ENCODE measurements around the gene KCNN3. TPM values are rescaled to one million over a fixed set of nuclear protein-coding genes. Genes with fewer than 3 reads are reported as not detected.

Gene KCNN3
- total RNA-seq, 1 experiment from 2014 or later, result not detected

DNA sequence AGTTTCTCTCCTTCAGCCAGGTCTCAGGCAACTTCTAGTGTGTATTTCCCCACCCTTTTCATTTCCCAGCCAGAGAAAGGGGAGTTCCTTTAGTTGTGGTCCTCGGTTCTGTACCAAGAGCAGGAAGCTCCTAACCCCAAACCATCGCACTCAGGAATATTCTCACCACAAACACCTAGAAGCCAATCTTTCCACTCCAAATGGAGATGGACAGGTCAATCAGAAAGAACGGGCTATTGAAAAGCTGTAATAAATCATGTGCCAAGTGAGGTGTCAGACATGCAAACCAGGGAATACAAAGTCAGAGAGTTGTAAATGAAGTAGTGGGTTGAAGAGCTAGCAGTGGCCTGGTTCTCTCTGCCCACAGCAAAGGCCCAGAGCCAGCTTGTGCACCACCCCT, 77.2 kb downstream of the KCNN3 start:
- intact Hi-C loops (cut with micrococcal nuclease; ENCODE audit: unreplicated experiment), result no loop called here
- no TSS peak for BruUV-seq (replicated peaks)
- H3K27me3 Mint-ChIP-seq (ENCODE audit: unreplicated experiment), result peaks cover 98% of the 10 kb centered on the region

DNA sequence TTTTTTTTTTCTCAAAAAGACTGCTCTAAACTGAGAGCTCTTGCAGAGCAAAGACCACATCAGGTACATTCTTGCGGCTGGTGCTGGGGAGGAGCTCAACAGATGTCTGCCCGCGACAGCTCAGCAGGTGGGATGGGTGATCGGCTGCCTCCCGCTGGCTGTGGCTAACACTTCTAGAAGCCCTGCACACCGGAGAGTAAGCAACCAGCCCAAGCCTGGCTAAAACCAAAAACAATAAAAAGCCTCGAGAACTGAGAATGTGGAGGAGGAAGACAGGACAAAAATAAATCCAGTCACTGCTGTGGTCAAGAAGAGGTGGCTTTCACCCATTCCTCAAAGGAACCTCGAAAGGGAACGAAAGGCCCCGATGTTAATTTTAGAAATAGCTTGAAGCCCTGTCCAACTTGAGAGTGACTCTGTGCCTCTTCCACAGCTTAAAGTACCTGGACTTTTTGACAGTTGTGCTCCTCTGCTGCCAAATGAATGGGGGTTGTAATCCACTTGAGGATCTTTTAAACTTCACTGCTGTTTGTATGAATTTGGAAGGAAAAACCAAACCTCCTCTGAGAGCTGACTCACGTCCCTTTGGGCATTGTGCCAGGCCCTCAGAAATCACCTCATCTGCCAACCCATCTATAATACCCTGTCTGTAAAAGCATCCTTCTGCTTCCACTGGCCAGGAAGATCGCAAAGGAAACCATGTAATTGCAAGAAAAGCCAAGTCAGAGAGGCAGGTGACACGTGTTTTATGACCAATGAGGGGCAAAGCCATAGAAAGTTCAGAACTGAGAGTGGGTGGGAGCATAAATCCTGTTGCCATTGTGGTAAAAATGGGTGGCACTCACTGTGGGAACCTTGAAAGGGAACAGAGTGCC, 78.6 kb downstream of the KCNN3 start:
- no peaks in the 10 kb centered on the region for H3K9me3 Mint-ChIP-seq (ENCODE audit: low read depth, unreplicated experiment)
- no peaks in the 10 kb centered on the region for H3K4me1 Mint-ChIP-seq (ENCODE audit: low read depth, unreplicated experiment)
- no TSS peak for BruUV-seq (replicated peaks)
- TF ChIP-seq, protein P1, sequence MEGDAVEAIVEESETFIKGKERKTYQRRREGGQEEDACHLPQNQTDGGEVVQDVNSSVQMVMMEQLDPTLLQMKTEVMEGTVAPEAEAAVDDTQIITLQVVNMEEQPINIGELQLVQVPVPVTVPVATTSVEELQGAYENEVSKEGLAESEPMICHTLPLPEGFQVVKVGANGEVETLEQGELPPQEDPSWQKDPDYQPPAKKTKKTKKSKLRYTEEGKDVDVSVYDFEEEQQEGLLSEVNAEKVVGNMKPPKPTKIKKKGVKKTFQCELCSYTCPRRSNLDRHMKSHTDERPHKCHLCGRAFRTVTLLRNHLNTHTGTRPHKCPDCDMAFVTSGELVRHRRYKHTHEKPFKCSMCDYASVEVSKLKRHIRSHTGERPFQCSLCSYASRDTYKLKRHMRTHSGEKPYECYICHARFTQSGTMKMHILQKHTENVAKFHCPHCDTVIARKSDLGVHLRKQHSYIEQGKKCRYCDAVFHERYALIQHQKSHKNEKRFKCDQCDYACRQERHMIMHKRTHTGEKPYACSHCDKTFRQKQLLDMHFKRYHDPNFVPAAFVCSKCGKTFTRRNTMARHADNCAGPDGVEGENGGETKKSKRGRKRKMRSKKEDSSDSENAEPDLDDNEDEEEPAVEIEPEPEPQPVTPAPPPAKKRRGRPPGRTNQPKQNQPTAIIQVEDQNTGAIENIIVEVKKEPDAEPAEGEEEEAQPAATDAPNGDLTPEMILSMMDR (IDR thresholded peaks at IDR 0.05; ENCODE audit: unreplicated experiment), result no peak
- peaks cover 5% of the 10 kb centered on the region for H3K36me3 Mint-ChIP-seq (ENCODE audit: insufficient read depth, unreplicated experiment)
- no peak overlapping the region for H3K27ac Mint-ChIP-seq (ENCODE audit: unreplicated experiment)
- no peak overlapping the region for H3K4me3 Mint-ChIP-seq (ENCODE audit: low read depth, unreplicated experiment)
- CTCF ChIA-PET, result interaction anchor here (0.6 kb wide), 2 partner anchors 11 to 371 kb away, joined by 3 read pairs; no protein-coding TSS in a partner anchor
- H3K27me3 Mint-ChIP-seq (ENCODE audit: unreplicated experiment), result peaks cover 85% of the 10 kb centered on the region
- intact Hi-C loops (cut with micrococcal nuclease; ENCODE audit: unreplicated experiment), result no loop called here
- DNase-seq, result no peak

More for the DNA sequence above, 77.2 kb downstream of the KCNN3 start:
- H3K4me1 Mint-ChIP-seq (ENCODE audit: low read depth, unreplicated experiment), result no peaks in the 10 kb centered on the region
- DNase-seq, result no peak
- no peak overlapping the region for H3K27ac Mint-ChIP-seq (ENCODE audit: unreplicated experiment)
- TF ChIP-seq, protein P1 (IDR thresholded peaks at IDR 0.05; ENCODE audit: unreplicated experiment), result no peak
- no peak overlapping the region for H3K4me3 Mint-ChIP-seq (ENCODE audit: low read depth, unreplicated experiment)
- CTCF ChIA-PET, result no interaction called here
- no peaks in the 10 kb centered on the region for H3K9me3 Mint-ChIP-seq (ENCODE audit: low read depth, unreplicated experiment)
- H3K36me3 Mint-ChIP-seq (ENCODE audit: insufficient read depth, unreplicated experiment), result peaks cover 5% of the 10 kb centered on the region

DNA sequence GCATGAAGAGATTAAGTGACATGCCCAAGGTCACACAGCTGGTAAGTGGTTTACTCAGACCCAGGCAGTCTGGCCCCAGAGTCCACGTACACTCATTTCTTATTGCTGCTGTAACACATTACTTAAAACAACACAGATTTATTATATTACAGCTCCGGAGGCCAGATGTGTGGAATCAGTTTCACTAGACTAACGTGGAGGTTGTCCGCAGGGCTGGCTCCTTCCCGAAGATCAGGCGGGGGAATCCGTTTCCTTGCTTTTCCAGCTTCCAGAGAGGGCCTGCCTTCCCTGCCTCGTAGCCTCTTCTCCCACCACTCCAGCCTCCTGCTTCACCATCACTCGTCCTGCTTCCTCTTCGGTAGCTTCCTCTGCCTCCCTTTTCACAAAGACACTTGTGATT, 81.2 kb downstream of the KCNN3 start:
- H3K4me3 Mint-ChIP-seq (ENCODE audit: low read depth, unreplicated experiment), result no peak overlapping the region
- no peaks in the 10 kb centered on the region for H3K4me1 Mint-ChIP-seq (ENCODE audit: low read depth, unreplicated experiment)
- intact Hi-C loops (cut with micrococcal nuclease; ENCODE audit: unreplicated experiment), result no loop called here
- H3K9me3 Mint-ChIP-seq (ENCODE audit: low read depth, unreplicated experiment), result no peaks in the 10 kb centered on the region
- CTCF ChIA-PET, result no interaction called here
- TF ChIP-seq, protein P1 (IDR thresholded peaks at IDR 0.05; ENCODE audit: unreplicated experiment), result no peak
- no peak for DNase-seq
- no peaks in the 10 kb centered on the region for H3K36me3 Mint-ChIP-seq (ENCODE audit: insufficient read depth, unreplicated experiment)
- H3K27ac Mint-ChIP-seq (ENCODE audit: unreplicated experiment), result no peak overlapping the region
- no TSS peak for BruUV-seq (replicated peaks)
- H3K27me3 Mint-ChIP-seq (ENCODE audit: unreplicated experiment), result peaks cover 69% of the 10 kb centered on the region

DNA sequence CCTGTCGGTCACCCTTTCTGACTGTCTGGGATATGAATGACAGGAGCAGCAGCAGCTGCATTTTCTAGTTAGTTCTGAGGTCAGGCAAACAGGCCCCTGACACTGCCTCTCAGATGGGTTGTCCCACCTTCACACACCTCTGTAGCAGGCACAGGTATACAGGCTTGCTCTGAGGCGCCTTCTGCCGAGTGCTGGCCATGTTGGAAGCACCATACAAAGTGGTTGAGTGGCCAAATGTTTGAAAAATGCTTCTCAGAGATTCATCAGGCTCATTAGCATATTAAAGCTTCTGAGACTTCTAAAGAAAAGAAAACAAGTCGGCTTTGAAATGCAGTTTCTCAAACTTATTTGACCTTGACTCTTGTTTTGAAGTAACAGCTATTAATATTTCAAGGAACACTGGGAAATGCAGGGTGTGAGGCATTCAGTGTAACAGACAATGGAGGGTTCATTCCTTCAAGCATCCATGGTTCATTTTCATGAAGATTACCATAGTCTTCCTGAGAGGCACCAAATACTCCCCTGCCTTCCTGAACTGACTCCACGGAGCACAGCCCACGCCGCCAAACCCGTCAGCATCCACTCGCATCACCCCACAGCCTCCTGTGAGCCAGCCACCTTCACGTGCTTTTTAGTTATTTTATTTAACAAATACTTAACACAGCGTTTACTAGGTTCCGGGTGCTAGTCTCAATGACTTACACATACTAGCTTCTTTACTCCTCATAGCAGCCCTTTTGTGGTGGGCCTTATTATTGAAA, 81.8 kb downstream of the KCNN3 start:
- TF ChIP-seq, protein P1 (IDR thresholded peaks at IDR 0.05; ENCODE audit: unreplicated experiment), result no peak
- intact Hi-C loops (cut with micrococcal nuclease; ENCODE audit: unreplicated experiment), result no loop called here
- Mint-ChIP-seq H3K27ac (ENCODE audit: unreplicated experiment) (no peak overlapping the region), H3K4me3 (ENCODE audit: low read depth, unreplicated experiment) (no peak overlapping the region), H3K36me3 (ENCODE audit: insufficient read depth, unreplicated experiment) (no peaks in the 10 kb centered on the region), H3K27me3 (ENCODE audit: unreplicated experiment) (peaks cover 69% of the 10 kb centered on the region), H3K4me1 (ENCODE audit: low read depth, unreplicated experiment) (no peaks in the 10 kb centered on the region), H3K9me3 (ENCODE audit: low read depth, unreplicated experiment) (no peaks in the 10 kb centered on the region)
- no peak for DNase-seq
- CTCF ChIA-PET, result no interaction called here
- no TSS peak for BruUV-seq (replicated peaks)
